Spinal cord (tissue), 10 donors: ENCODE results near the gene ZNF583. TPM values are rescaled to one million over a fixed set of nuclear protein-coding genes. Genes with fewer than 3 reads are reported as not detected.

ENCODE experiments used
- DNase-seq, 6 donors: peaks; one replicate each; pipeline versions ENCODE4 v3.0.0 to v3.0.0-alpha.2; 2013 to 2015; ENCODE audit warnings: low spot score in 6 of 6, low read depth in 4 of 6
- H3K27ac ChIP-seq: one replicate; pipeline ENCODE4 v1.5.1; 2013; ENCODE audit warnings: low read depth, low read length, control low read depth
- H3K27me3 ChIP-seq: one replicate; pipeline ENCODE4 v1.6.1; 2013; ENCODE audit warnings: low read length; ENCODE audit not compliant: control insufficient read depth, insufficient read depth
- H3K36me3 ChIP-seq: one replicate; pipeline ENCODE4 v1.6.1; 2013; ENCODE audit warnings: low read length; ENCODE audit not compliant: control insufficient read depth, insufficient read depth
- H3K4me1 ChIP-seq: one replicate; pipeline ENCODE4 v1.6.1; 2013; ENCODE audit warnings: low read length; ENCODE audit not compliant: control insufficient read depth, insufficient read depth
- H3K4me3 ChIP-seq: one replicate; pipeline ENCODE4 v1.5.1; 2013; ENCODE audit warnings: low read depth, low read length, control low read depth
- H3K9me3 ChIP-seq: one replicate; pipeline ENCODE4 v1.6.1; 2013; ENCODE audit warnings: low read length; ENCODE audit not compliant: control insufficient read depth, insufficient read depth
- WGBS: methylation state at CpG from one replicate; pipeline ENCODE4 v1.1.5; 2013; ENCODE audit warnings: missing lambda C conversion rate; ENCODE audit not compliant: insufficient coverage; 5-methylcytosine and 5-hydroxymethylcytosine counted together
- polyA plus RNA-seq, 2 donors: library from polyadenylated mRNA; unstranded; fragments of 120-200 nt; gene quantifications; one replicate each; pipeline ENCODE4 v1.2.1, GENCODE V29; 2013; ENCODE audit not compliant: insufficient read length in 2 of 2
- total RNA-seq, 2 donors: library from RNA; depleted of rRNA in 1 of 2; stranded (reverse); fragments of 120-200 nt in 1 of 2; fragments of >200 nt in 1 of 2; gene quantifications; one replicate each; pipeline versions ENCODE4 v1.2.3 to v1.2.4, GENCODE V29; 2013 to 2014
- donor health status: healthy.

The ZNF583 gene
- total and polyA plus RNA-seq, 4 donors: 13.5 to 22.2 (median 17.0) TPM

DNA sequence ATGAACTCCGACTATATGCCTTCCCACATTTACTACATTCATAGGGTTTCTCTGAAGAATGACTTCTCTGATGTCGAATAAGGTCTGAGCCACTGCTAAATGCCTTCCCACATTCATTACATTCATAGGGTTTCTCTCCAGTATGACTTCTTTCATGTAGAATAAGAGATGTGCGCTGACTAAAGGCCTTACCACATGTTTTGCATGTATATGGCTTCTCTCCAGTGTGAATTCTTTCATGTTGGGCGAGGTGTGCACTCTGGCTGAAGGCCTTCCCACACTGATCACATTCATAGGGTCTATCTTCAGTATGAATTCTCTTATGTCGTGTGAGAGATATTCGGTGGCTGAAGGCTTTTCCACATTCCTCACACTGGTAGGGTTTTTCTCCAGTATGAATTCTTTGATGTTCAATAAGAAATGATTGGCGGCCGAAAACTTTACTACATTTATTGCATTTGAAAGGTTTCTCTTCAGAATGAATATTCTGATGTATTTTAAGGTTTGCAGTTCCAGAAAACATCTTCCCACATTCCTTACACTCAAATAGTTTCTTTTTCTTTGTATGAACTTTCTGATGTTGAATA is 37.2 kb downstream of the ZNF583 start:
- H3K27me3 ChIP-seq: no peaks in the 10 kb centered on the region
- no peak overlapping the region for H3K4me3 ChIP-seq
- DNase-seq: no peak
- no peak overlapping the region for H3K27ac ChIP-seq
- H3K9me3 ChIP-seq: peaks cover 26% of the 10 kb centered on the region
- peaks cover 3% of the 10 kb centered on the region for H3K36me3 ChIP-seq
- WGBS: no CpG with 5 or more reads among the region's 8 CpGs
- H3K4me1 ChIP-seq: no peaks in the 10 kb centered on the region

DNA sequence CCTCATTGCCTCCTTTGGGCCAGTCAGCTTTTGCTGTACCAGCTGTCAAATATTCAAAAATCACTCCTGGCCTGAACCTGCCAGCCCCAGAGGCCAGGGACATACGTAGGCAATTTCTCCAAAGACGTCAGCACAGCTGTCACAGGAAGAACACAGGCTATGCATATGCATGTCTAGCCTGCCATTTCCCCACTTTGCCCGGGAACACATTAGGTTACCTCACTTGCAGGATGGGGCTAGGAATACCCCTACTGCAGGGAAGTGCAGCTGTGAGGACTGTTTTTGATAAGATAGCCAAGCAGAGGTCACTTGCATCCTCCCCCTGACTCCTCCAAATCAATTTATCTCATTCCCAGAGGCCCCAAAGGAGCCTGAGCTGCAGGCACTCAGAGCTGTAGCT is 70.2 kb downstream of the ZNF583 start:
- no peaks in the 10 kb centered on the region for H3K27me3 ChIP-seq
- H3K9me3 ChIP-seq: no peaks in the 10 kb centered on the region
- peaks cover 10% of the 10 kb centered on the region for H3K4me1 ChIP-seq
- H3K36me3 ChIP-seq: peaks cover 21% of the 10 kb centered on the region
- WGBS: 29% methylated on average over 2 of the region's 3 CpGs
- DNase-seq: peak in 1 of 6 donors; percentile 21
- H3K4me3 ChIP-seq: no peak overlapping the region
- no peak overlapping the region for H3K27ac ChIP-seq

- no peaks in the 10 kb centered on the region for H3K9me3 ChIP-seq
- peak overlapping the region; percentile 61 for H3K4me3 ChIP-seq
- H3K4me1 ChIP-seq: peaks cover 10% of the 10 kb centered on the region
- no peak overlapping the region for H3K27ac ChIP-seq
- no peaks in the 10 kb centered on the region for H3K27me3 ChIP-seq
- H3K36me3 ChIP-seq: peaks cover 5% of the 10 kb centered on the region
- WGBS: 100% methylated on average over 2 of the region's 10 CpGs
- DNase-seq: peak in 1 of 6 donors; percentile 2
These were observed 72.0 kb downstream of the ZNF583 start for GRCh38 chr19:56476093-56476492.

Other genes starting within 250 kb of the ZNF583 start
- not detected for gene GALP, start 228.3 kb upstream of the ZNF583 start, total RNA-seq
- gene GALP, start 228.3 kb upstream of the ZNF583 start, polyA plus RNA-seq: not detected
- under 1 TPM in 1 of 2 donors, not detected in 1; 0.11 TPM for gene ZSCAN5B, start 206.5 kb upstream of the ZNF583 start, total RNA-seq
- gene ZSCAN5B, start 206.5 kb upstream of the ZNF583 start, polyA plus RNA-seq: under 1 TPM in 1 of 2 donors, not detected in 1; 0.17 TPM
- gene ZSCAN5C, start 202.1 kb upstream of the ZNF583 start, total RNA-seq: not detected
- gene ZSCAN5C, start 202.1 kb upstream of the ZNF583 start, polyA plus RNA-seq: not detected
- not detected for gene EDDM13, start 131.6 kb upstream of the ZNF583 start, total RNA-seq
- gene EDDM13, start 131.6 kb upstream of the ZNF583 start, polyA plus RNA-seq: 1 to 10 TPM; 1.2 to 3.9 TPM
- gene ZSCAN5A, start 89.5 kb upstream of the ZNF583 start, total RNA-seq: 10 to 100 TPM in 1 of 2 donors, 1 to 10 TPM in 1; 6.4 to 15.0 TPM
- gene ZSCAN5A, start 89.5 kb upstream of the ZNF583 start, polyA plus RNA-seq: 10 to 100 TPM; 10.9 to 14.8 TPM
- 1 to 10 TPM; 7.7 to 8.7 TPM for gene ZNF582, start 10.8 kb upstream of the ZNF583 start, total RNA-seq
- 1 to 10 TPM; 5.3 to 7.2 TPM for gene ZNF582, start 10.8 kb upstream of the ZNF583 start, polyA plus RNA-seq
- 10 to 100 TPM; 16.7 to 19.4 TPM for gene ZNF667, start 73.0 kb downstream of the ZNF583 start, total RNA-seq
- gene ZNF667, start 73.0 kb downstream of the ZNF583 start, polyA plus RNA-seq: 10 to 100 TPM; 18.9 to 19.8 TPM
- 10 to 100 TPM; 15.5 to 16.3 TPM for gene ZNF471, start 103.5 kb downstream of the ZNF583 start, total RNA-seq
- gene ZNF471, start 103.5 kb downstream of the ZNF583 start, polyA plus RNA-seq: 10 to 100 TPM; 19.5 to 30.5 TPM
- 10 to 100 TPM; 15.6 to 22.5 TPM for gene ZFP28, start 134.6 kb downstream of the ZNF583 start, total RNA-seq
- 10 to 100 TPM; 22.1 to 25.8 TPM for gene ZFP28, start 134.6 kb downstream of the ZNF583 start, polyA plus RNA-seq
- 10 to 100 TPM; 13.5 to 18.1 TPM for gene ZNF470, start 163.1 kb downstream of the ZNF583 start, total RNA-seq
- 10 to 100 TPM; 15.9 to 19.3 TPM for gene ZNF470, start 163.1 kb downstream of the ZNF583 start, polyA plus RNA-seq
- gene ZNF71, start 191.0 kb downstream of the ZNF583 start, total RNA-seq: 1 to 10 TPM; 8.9 TPM
- 10 to 100 TPM; 11.6 to 12.2 TPM for gene ZNF71, start 191.0 kb downstream of the ZNF583 start, polyA plus RNA-seq
- 10 to 100 TPM; 13.8 to 84.2 TPM for gene SMIM17, start 238.8 kb downstream of the ZNF583 start, total RNA-seq
- 10 to 100 TPM; 54.3 to 62.7 TPM for gene SMIM17, start 238.8 kb downstream of the ZNF583 start, polyA plus RNA-seq